NCI-H1436 (cell line): ENCODE data around the gene ZNF839.

ENCODE experiments used
- DNase-seq: peaks from one replicate; lab custom pipeline; 2025; lab: John Stamatoyannopoulos, UW

Gene ZNF839

DNA sequence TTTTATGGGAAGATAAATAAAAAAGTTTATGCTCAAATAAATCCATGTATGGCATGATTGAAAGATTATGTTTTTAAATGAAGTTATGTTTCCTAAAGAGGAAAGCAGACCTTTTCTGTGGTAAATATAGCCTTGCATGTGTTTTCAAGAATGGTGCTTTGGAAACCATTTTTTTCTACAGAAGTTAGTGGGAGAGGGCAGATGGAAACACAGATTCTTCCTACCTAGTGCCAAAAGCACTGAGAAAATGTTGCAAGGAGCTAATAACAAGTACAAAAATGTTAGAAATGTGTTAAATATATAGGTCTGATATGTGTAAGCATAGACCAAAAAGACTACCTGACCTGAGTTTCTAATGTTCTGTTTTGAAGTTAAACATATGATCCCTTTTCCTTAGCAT is 67.5 kb downstream of the ZNF839 start:
- DNase-seq = no peak

DNA sequence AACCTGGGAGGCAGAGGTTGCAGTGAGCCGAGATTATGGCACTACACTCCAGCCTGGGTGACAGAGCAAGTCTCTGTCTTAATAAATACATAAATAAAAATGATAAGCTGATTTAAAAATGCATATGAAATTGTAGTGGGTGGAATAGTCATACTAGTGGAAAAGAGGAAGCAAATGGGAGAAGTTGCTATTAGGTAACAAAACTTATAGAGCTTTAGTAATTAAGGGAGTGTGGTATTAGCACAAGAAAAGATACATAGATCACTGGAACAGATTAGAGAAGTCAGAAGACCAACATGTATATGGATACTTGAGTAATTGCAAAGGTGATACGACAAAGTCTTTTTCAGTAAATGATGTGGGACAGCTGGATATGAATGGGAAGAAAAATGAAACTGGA is 69.7 kb downstream of the ZNF839 start:
- DNase-seq = no peak

- no peak for DNase-seq
Observed at GRCh38 chr14:102390064-102390855, 70.7 kb downstream of the ZNF839 start.
